GM18873 (cell line): Measurements from ENCODE around the gene BLM.

ENCODE experiments used
- ATAC-seq: cut with Tn5 transposase; IDR thresholded peaks from one replicate; pipeline ENCODE4 v1.9.1; 2021; ENCODE audit warnings: mild to moderate bottlenecking, moderate library complexity, moderate number of reproducible peaks; ENCODE audit not compliant: unreplicated experiment, low FRiP score

BLM gene

GRCh38 chr15:90780916-90781315, 63.8 kb downstream of the BLM start:
- ATAC-seq: no peak

DNA sequence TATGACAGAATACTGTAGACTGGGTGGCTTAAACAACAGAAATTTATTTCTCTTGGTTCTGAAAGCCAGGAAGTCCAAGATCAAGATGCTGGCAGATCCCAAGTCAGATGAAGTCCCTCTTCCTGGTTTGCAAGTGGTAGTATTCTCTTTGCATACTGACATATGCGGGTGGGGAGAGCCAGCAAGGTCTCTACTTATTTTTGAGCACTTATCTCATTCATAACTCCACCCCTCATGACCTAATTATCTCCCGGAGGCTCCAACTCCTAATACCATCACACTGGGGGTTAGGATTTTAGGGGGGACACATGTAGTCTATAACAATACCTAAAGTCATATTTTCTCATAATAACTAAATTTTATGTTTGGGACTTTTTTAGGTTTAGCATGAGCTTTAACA, 65.3 kb downstream of the BLM start:
- no peak for ATAC-seq

- no peak for ATAC-seq
Measured at GRCh38 chr15:90787881-90788280, 70.7 kb downstream of the BLM start.

- no peak for ATAC-seq
Measured at GRCh38 chr15:90789462-90789861, 72.3 kb downstream of the BLM start.

DNA sequence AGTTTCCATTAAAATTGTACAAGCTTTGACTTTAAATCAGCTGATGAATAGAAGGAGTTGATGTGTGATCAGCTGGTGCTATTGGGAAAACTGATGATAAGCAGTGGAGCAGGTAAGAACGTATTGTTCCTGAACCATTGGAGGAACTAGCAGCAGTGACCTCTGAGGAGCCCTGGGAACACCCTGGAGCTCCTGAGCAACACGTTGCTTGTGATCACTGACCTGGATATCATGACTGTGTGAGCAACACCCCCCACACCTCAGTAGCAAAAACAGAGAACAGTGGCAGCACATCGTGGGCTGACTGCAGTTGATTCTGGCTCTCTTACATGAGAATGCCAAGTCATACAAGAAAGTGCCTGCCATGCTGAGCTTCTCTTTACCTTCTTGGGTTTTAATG, 72.9 kb downstream of the BLM start:
- no peak for ATAC-seq

- no peak for ATAC-seq
Measured at GRCh38 chr15:90790561-90790960, 73.4 kb downstream of the BLM start.

DNA sequence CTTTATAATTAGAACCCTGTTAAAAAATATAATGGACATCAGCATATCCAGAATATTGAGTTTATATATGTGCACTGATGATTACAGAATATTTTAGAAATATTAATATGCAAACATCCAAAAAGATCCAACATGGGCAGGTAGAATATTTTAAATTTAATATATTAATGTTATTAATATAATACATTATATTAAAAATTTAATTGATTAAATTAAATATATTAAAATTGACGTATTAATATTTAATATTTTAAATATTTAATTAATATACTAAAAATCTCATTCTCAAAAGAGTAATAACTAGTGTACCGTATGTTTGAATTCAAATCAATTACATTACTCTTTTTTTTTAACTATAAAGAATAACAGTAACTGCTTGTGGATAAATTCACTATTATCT, 77.4 kb downstream of the BLM start:
- no peak for ATAC-seq

DNA sequence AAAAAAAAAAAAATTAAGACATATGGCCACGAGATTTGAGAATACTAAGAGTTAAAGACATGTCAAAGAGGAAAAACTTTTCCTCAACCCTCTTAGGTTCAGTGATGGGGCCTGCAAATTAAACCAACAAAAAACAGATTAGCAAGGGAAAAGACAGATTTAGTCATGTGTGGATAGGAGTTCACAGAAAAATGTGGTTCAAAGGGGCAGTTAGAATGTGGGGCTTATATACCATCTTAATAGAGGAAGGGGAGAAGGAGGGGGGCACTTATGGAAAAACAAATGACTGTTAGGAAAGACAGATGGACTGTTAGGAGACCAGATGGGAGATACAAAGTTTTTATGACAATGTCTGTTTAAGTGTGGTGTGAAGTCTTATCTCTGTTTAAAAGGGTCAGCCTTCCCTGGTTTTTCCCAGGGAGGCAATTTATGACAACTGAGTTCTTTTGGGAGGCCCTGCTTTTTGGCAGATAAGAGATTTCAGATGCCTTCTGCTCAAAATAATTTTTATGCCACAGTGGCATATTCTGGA, 82.6 kb downstream of the BLM start:
- no peak for ATAC-seq

- no peak for ATAC-seq
Measured at GRCh38 chr15:90801803-90802202, 84.7 kb downstream of the BLM start.

GRCh38 chr15:90807074-90807785, 90.1 kb downstream of the BLM start:
- ATAC-seq: no peak

GRCh38 chr15:90807786-90808086, 90.6 kb downstream of the BLM start:
- no peak for ATAC-seq

DNA sequence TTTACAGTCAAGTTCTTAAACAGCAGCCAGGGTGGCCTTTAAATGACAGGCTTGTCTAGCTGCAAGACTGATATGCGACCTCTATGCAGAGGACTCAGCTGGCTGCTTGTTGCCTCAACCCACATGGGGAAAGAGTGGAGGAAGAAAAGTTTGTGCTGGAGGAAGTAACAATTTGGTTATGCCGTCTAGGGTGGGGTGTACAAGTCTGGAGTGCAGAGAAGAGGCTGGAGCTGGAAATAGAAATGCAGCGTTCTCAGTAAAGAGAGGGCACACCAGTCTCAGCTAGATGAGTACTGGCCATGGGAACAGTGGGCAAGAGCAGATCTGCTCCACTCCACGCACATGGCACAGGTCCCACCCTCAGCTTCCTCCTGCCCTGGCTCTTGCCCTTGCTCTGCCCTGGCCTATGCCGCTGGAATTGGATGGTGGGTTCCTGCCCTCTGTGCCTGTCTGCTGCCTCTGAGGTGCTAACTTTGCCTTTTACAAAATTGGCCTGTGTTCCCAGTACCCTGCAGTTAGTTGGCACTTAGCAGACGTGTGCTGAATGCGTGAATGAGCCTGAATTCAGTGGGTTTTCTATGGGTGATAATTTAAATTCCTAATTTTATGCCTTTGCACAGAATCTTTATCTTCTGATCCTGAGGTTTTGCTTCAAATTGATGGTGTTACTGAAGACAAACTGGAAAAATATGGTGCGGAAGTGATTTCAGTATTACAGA, 91.5 kb downstream of the BLM start:
- no peak for ATAC-seq

DNA sequence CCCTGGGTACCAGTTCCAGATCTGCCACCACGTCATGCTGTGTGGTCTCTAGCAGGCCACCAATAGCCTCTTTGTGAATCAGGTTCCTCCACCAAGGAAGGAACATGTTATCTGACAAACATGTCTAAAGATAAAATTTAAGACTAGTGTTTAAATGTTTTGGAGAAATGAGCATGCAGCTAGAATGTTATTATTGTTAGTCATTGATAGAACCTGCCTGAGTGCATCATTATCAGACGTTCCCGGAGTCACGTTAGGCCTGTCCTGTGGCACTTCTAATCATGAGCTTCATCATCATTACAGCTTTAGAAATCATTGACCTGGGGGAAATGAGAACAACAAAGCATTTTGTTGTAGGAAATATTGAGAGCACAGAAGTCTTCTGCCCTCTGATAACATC, 92.4 kb downstream of the BLM start:
- no peak for ATAC-seq

DNA sequence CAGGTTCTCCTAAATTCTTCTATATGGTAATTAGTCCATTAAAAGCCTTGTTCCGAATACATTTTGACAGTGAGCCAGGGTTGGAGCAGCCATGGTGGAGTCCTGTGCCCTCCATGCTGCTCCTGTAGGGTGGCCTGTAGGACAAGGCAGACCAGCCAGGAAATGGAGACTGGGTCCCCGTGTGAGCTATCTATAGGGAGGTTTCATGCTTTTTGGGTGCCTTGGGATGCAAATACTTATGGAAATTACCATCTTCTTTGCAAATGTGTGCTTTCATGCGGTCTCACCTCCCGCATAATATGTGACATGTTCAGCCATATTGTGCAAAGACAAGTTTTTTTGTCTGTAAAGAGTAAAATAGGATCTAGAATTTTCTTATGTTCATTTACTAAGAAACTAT, 93.2 kb downstream of the BLM start:
- no peak for ATAC-seq

DNA sequence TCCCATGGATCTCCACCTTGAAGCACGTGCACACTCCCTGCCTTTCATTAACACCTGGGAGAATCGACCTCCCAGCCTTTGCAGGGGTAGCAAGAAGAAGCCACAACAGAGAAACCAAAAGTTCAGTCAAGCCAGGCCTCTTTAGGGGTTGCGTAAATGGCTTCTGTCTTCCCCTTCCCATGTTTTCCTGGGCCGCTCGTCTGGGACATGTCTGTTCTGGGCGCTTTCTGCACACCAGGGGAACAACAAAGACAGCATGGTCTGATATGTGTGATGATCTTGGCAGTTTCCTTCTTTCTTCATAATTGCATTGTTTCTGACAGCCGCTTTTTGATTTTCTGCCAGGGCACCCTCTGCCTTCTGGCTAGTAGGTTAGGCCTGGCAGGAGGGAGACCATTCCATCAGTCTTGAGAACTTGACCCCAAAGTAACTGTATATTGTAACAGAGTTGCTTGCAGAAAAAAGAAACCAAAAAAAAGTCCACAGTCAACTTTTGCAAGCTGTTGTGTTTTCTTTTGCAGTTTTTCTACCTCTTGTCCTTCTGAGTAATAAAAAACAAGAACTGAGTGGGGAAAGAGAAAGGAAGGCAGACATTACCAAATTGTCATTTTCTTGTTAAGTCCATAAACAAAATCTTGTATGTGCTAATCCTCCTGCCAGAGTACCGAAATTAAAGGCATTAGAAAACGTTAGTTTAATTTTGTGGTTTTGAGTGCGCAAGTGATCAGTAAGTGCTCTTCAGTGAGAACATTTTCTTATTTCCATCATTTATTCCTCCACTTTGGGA, 95.2 kb downstream of the BLM start:
- ATAC-seq: no peak

DNA sequence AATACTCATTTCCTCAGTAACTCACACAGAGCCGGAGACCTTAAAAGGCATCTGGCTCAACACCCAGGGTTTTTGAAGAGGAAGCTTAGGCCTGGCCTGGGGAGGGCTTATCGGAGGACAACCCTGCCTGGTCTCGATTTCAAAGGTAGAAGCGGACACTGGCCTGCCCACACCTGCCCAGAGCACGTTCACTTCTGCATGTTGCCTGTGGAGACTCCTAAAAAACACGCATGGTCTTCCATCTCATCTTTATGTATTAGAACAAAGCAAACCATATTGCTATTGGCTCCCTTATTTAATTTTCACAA, 95.8 kb downstream of the BLM start:
- no peak for ATAC-seq

GRCh38 chr15:90813796-90814190, 96.6 kb downstream of the BLM start:
- no peak for ATAC-seq

DNA sequence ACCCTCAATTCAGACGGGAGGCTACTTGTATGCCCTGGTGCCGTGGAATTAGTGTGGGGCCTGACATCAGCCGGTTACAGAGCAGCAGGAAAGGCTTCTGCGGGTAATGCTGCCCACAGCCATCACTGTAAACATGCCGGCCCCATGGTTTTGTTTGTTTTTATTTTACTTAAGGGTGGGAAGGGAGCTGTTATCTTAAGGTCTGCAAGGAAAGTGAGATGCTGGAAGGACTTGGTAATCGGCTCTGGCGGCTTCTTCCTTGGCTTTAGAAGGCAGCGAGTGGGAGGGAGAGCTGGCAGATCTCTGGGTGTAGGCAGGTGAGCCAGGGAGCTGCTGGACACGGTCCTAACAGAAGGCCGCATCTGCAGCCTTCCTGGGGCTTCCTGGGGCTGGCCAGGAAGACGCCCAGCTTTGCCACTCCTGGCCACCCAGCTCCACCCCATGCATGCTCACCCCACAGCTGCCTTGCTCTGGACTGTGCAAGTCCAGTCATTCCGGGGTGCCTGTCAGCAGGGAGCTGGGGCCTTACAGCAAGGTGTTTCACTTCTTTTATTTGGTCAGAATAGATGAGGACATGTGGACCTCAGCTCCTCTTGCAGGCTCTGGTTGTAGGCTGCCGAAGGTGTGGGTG, 97.2 kb downstream of the BLM start:
- ATAC-seq: no peak

DNA sequence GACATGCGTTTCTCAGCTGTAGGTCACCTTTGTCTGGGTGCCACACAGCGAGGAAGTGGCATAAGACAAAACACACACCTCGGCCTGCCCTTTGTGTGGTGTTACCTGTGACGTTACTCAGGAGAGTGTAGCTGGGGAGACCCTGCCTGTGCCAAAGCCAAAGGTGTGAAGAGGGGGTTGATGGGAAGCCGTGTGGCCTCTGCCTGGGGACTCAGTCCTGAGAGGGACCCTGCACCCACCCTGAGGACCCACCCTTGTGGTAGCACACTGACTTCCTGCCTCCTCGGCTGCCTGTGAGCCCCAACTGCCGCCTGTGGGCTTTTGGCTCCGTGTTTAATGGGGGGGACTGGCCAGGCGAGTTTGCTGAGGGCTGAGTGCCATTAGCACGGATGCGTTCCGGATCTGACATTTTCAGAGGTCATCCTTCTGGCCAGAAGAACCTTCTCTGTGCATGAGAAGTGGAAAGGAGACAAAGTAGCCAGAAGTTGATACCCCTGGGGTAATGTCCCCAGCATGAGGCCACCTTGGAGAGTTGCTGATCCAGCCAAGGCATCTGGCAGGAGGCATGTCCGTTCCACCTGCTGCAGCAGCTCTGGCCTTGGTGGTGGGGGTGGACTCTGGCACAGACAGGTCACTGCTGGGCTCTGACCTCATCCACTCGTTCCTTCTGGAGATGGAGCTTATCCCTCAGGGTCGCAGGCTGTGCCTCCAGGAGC, 99.4 kb downstream of the BLM start:
- ATAC-seq: no peak
